Tongue (tissue), 3 donors: ENCODE data around the gene TMEM167A. TPM values are rescaled to one million over a fixed set of nuclear protein-coding genes. Genes with fewer than 3 reads are reported as not detected.
A peak's percentile ranks its signal among the peaks of the same experiment; 100 is the strongest.

ENCODE experiments used
- DNase-seq: peaks from one replicate; pipeline ENCODE4 v3.0.0-alpha.2; 2015
- small RNA-seq: library from RNA; depleted of rRNA; stranded (forward); fragments of <200 nt; gene quantifications from one replicate; pipeline ENCODE3, GENCODE V24; 2014; ENCODE audit warnings: low replicate concordance
- total RNA-seq: library from RNA; depleted of rRNA; stranded (reverse); fragments of >200 nt; gene quantifications from one replicate; pipeline ENCODE4 v1.2.3, GENCODE V29; 2014

The TMEM167A gene
- total RNA-seq, 1 donor from 2014 or later: 94.4 TPM

DNA sequence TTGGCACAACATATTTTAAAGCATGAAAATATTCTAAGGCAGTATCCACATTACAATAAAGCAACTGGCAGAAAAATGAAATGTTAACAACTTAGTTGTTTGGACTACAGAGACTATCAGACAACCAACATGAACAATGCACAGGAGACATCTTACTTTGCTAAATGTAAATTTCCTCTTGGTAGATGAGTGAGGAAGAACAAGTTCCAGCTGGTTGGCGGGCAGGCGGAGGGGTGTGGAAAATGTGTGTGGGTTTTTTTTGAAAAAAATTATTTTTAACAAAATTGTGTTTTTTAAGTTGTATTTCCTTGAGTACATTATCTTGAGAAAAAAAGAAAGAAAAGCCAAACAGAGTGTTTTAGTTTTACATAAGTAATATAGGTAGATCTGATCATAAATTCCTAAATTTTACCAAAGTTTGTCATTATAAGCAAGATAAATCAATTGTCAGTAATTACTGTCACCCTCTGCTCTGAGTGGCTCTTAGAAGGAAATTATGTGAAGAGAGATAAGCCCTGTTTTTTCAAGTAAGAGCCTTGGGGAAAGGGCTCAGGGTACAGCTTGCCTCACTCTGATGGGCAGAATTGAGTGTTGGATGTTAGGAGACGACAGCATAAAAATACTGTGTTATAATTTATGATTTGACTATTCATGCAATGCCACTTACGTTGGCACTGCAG, 42.5 kb downstream of the TMEM167A start:
- DNase-seq: peak; percentile 39

DNA sequence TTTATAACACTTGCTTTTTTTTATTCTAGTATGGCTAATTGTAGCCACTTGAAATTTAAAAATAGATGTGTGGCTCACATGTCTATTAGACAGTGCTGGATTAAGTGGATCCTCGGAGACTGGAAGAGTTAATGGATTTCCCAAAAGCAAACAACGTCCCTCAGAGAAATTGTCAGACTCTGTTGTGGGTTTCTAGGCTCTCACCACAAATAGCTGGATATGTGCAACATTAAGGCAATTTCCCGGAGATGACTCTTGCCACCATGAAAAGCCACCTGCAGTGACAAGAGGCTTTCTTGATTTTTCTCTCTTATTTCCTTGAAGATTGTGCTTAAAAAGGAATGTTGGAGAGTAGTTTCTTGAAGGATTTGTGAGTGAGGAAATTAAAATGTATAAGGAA, 43.2 kb downstream of the TMEM167A start:
- no peak for DNase-seq

DNA sequence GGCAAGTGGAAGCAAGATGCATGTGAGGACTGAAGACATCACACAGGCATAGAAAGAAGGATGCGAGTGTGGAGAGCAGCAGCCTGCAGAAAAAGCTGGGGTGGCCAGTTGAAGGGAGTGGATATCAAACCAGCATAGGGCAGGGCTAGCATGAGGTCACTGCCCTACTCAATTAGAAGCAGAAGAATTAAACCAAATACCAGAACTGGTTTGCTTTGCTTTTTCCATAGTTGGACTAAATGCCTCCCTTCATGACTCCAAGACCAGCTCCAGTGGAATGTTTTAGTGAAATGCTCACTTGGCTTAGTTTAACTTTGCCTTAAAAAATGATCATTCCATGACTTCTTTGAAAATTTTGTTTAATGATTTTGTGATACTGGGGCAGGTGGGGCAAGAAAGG, 45.8 kb downstream of the TMEM167A start:
- DNase-seq: no peak

DNA sequence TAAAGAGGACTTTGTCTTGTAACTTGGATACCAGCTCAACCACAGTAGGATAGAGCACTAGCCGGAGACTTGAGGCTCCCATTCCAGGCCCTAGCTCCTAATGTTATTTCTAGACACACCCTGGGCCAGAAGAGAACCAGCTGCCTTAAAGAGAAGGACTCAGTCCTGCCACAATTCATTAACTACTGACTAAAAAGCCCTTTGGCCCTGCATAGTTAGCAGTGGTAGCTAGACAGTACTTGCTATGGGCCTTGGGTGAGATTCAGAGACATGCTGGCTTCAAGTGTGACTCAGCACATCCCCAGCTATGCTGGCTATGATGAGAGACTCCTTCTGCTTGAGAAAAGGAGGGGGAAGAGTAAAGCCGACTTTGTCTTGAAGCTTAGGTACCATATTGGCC, 47.3 kb downstream of the TMEM167A start:
- DNase-seq: no peak

GRCh38 chr5:83026930-83027687, 50.1 kb downstream of the TMEM167A start:
- DNase-seq: peak; percentile 22

- no peak for DNase-seq
Measured at GRCh38 chr5:83026516-83026915, 50.7 kb downstream of the TMEM167A start.

DNA sequence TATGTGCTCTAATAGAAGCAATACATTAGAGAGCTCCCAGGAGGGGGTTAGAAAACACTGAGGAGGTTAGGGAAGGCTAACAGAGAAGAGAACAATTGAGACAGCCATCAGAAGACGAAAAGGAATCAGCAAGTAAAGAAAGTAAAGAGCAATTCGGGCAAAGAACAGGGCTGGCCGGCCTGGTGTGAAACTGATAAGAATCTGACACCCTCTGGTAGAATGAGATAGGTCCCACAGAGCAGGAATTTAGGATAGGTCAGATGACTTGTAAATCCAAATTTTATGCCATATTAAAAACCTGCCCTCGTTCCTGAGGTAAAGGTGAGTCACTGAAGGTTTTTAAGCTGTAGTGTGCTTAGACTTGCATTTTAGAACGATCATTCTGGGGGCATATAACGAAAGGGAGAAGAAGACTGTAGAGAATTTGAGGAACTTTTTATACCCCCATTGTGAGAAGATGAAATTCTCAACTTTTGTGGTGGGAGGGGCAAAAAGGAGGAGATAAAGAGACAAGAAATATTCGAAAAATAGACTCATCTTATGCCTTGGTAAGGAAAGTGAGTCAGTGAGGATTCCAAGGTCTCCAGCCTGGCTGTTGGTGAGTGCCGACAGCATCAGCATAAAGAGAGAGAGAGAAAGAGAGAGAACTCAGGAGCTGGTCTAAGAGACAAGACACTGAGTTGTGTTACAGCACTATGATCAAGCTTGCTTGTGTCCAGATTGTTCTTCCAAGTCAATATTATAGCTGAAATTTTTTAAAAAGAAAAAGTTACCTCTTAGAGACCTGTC, 51.3 kb downstream of the TMEM167A start:
- no peak for DNase-seq

- no peak for DNase-seq
Measured at GRCh38 chr5:83022334-83022733, 54.9 kb downstream of the TMEM167A start.

- DNase-seq: no peak
Measured at GRCh38 chr5:83015676-83016075, 61.5 kb downstream of the TMEM167A start.

DNA sequence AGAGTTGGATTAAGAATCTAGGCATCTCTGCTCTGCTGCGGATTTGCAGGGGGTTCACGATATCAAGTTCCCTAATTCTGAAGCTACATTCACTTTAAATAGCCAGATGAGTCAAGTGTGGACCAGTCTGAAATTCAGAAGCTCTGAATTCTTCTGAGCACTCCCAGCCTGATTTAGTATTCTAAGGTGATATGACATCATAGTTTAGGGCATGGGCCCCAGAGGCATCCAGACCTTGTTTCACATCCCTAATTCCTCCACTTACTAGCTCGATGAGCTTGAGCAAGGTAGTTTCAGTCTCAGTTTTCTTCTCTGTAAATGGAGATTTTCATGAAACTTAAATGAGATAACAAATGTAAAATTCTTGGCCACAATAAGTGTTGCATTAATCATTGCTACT, 65.2 kb downstream of the TMEM167A start:
- no peak for DNase-seq

- no peak for DNase-seq
Measured at GRCh38 chr5:83009408-83009807, 67.8 kb downstream of the TMEM167A start.

DNA sequence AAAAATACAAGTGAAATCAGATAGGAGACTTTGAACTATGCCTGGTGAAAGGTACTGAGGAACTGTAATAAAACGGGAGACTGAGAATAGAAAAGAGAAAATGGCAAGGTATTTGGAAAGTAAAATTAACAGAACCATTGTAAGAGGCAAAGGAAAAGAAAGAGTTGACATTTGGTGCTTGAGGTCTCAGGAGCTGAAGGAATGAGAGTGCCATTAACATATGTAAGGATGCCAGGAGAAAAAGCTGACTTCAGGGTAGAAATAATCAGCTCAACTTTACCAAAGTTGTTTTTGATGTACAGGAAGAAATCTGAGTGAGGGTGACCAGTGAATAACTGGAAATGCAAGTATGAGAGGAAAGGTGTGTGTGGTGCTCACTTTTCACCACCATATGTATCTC, 69.4 kb downstream of the TMEM167A start:
- no peak for DNase-seq

GRCh38 chr5:83006683-83007283, 70.4 kb downstream of the TMEM167A start:
- no peak for DNase-seq

DNA sequence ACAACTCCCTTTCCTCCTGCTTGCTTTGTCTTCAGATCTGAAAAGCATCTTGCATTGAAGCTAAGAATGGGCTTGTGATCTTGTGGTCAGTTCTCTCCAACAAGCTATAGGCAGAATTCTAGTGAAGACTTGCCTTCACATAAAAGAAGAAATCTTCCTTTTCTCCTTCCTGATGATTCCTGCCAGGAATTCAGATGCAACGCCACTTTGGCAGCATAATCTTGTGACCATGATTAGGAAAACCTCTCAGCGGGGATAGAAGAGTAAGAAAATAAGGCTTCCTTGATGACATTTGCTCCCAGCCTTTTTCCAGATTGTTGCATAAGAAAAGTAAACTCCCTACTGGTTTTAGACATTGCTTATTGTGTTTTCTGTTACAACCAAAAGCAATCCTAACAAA, 73.4 kb downstream of the TMEM167A start:
- DNase-seq: no peak

Small RNA genes lying within 50 kb of the gene (small RNA-seq; reads per million reads assigned to genes)
- gene SCARNA18: 13.1 reads per million, percentile 94 among the genes with 10 or more reads in this experiment

Other genes with a start within 250 kb of the TMEM167A start
- gene XRCC4, start 153 bp upstream of the TMEM167A start, total RNA-seq: 9.7 TPM